Thyroid gland (tissue), 4 donors: ENCODE data around the gene PRM2. TPM values are rescaled to one million over a fixed set of nuclear protein-coding genes. Genes with fewer than 3 reads are reported as not detected.

Source experiments
- DNase-seq, 2 donors: peaks; one replicate each; pipeline ENCODE4 v3.0.0-alpha.2; 2019
- H3K27ac ChIP-seq, 3 donors: fragments of 200-600 bp; sonication (generic); 1 replicate in 2 of 3; 2 replicates in 1 of 3; pipeline ENCODE4 v1.5.1; 2016 to 2019; ENCODE audit warnings: mild to moderate bottlenecking in 1 of 3, moderate library complexity in 1 of 3
- H3K27me3 ChIP-seq: fragments of 200-600 bp; sonication (generic); one replicate; pipeline ENCODE4 v1.5.1; 2019
- H3K36me3 ChIP-seq, 2 donors: fragments of 200-600 bp; sonication (generic); one replicate each; pipeline ENCODE4 v1.5.1; 2016 to 2019
- H3K4me1 ChIP-seq, 2 donors: fragments of 200-600 bp; sonication (generic); one replicate each; pipeline ENCODE4 v1.5.1; 2017 to 2019
- H3K4me3 ChIP-seq, 3 donors: fragments of 200-600 bp; sonication (generic); replicated peaks in 1 of 3; 1 replicate in 2 of 3; 2 replicates in 1 of 3; pipeline ENCODE4 v1.5.1; 2016; ENCODE audit warnings: mild to moderate bottlenecking in 1 of 3
- H3K9me3 ChIP-seq: fragments of 200-600 bp; sonication (generic); one replicate; pipeline ENCODE4 v1.5.1; 2017
- CTCF ChIP-seq, 6 experiments: fragments of 200-600 bp in 3 of 6; fragments of 450-650 bp in 3 of 6; sonication (generic) in 3 of 6; IDR thresholded peaks; one replicate each; pipeline ENCODE4 v1.5.1; 2016 to 2019; ENCODE audit warnings: antibody characterized with exemption in 6 of 6, mild to moderate bottlenecking in 2 of 6, inconsistent platforms in 1 of 6, moderate library complexity in 1 of 6
- POLR2A ChIP-seq, 2 donors: fragments of 450-650 bp; IDR thresholded peaks; one replicate each; pipeline ENCODE4 v1.6.1; 2017; ENCODE audit warnings: antibody characterized with exemption in 2 of 2, mild to moderate bottlenecking in 2 of 2, moderate library complexity in 1 of 2
- WGBS, 2 donors: methylation state at CpG; one replicate each; pipeline ENCODE4 v1.1.5; 2017; 5-methylcytosine and 5-hydroxymethylcytosine counted together
- intact Hi-C: fragments of 100-400 bp; cut with DNase I; formaldehyde crosslinking; loops from one replicate; pipeline ENCODE4 v1.15.1; 2023
- total RNA-seq, 4 donors: library from RNA; depleted of rRNA; stranded (reverse); fragments of >200 nt; gene quantifications; one replicate each; pipeline ENCODE4 v1.2.3, GENCODE V29; 2016

Gene PRM2
- total RNA-seq, 4 donors from 2014 or later, result 8.2 to 64.4 TPM; not detected in 2

GRCh38 chr16:11268921-11269375 lies 7.3 kb downstream of the PRM2 start, which contains the start of gene TNP2:
TSS of gene TNP2 (minus strand) at chr16:11269325. CDS start at chr16:11269262, 63 bp downstream.
- H3K27me3 ChIP-seq, result no peaks in the 10 kb centered on the region
- no peak for DNase-seq
- H3K4me1 ChIP-seq, result no peaks in the 10 kb centered on the region
- no peak within 1 kb of the TSS for H3K27ac ChIP-seq
- WGBS, 2 donors, result 96% methylated on average over 9 to 11 of the region's 11 CpGs
- TF ChIP-seq POLR2A (IDR thresholded peaks at IDR 0.05), result no peak
- TF ChIP-seq CTCF (IDR thresholded peaks at IDR 0.05), result no peak
- intact Hi-C loops, result no loop called here
- H3K9me3 ChIP-seq, result no peaks in the 10 kb centered on the region
- H3K4me3 ChIP-seq, result no peak within 1 kb of the TSS
- H3K36me3 ChIP-seq, result no peaks in the 10 kb centered on the region

GRCh38 chr16:11265124-11265523 lies 11.2 kb downstream of the PRM2 start:
- Histone ChIP-seq H3K36me3 (no peaks in the 10 kb centered on the region), H3K27ac (no peak overlapping the region), H3K4me3 (no peak overlapping the region), H3K4me1 (no peaks in the 10 kb centered on the region), H3K9me3 (no peaks in the 10 kb centered on the region), H3K27me3 (no peaks in the 10 kb centered on the region)
- 90 to 91% methylated on average over 7 of the region's 7 CpGs for WGBS, 2 donors
- DNase-seq, result no peak
- TF ChIP-seq POLR2A (IDR thresholded peaks at IDR 0.05) (no peak), CTCF (IDR thresholded peaks at IDR 0.05) (no peak)
- intact Hi-C loops, result no loop called here

- no peaks in the 10 kb centered on the region for H3K36me3 ChIP-seq
- intact Hi-C loops, result no loop called here
- no peak for DNase-seq
- H3K9me3 ChIP-seq, result no peaks in the 10 kb centered on the region
- H3K27me3 ChIP-seq, result no peaks in the 10 kb centered on the region
- TF ChIP-seq CTCF (IDR thresholded peaks at IDR 0.05) (no peak), POLR2A (IDR thresholded peaks at IDR 0.05) (no peak)
- WGBS, 2 donors, result 80 to 84% methylated on average over 9 of the region's 9 CpGs
- no peak overlapping the region for H3K4me3 ChIP-seq
- H3K4me1 ChIP-seq, result peaks cover under 1 to 3% of the 10 kb centered on the region in 2 donors
- H3K27ac ChIP-seq, result no peak overlapping the region
Measured at GRCh38 chr16:11264155-11264832, 12.0 kb downstream of the PRM2 start.

- DNase-seq, result no peak
- TF ChIP-seq CTCF (IDR thresholded peaks at IDR 0.05) (no peak), POLR2A (IDR thresholded peaks at IDR 0.05) (no peak)
- Histone ChIP-seq H3K4me3 (no peak overlapping the region), H3K4me1 (peaks cover 6 to 9% of the 10 kb centered on the region in 2 donors), H3K27ac (no peak overlapping the region), H3K36me3 (no peaks in the 10 kb centered on the region), H3K9me3 (no peaks in the 10 kb centered on the region), H3K27me3 (no peaks in the 10 kb centered on the region)
- WGBS, 2 donors, result 71 to 72% methylated on average over 4 of the region's 4 CpGs
- intact Hi-C loops, result no loop called here
Measured at GRCh38 chr16:11263737-11264136, 12.5 kb downstream of the PRM2 start.

- H3K27me3 ChIP-seq, result no peaks in the 10 kb centered on the region
- WGBS, 2 donors, result 88% methylated on average over 8 of the region's 8 CpGs
Measured at GRCh38 chr16:11262915-11263314, 13.4 kb downstream of the PRM2 start.

More at GRCh38 chr16:11262915-11263314, 13.4 kb downstream of the PRM2 start:
- DNase-seq, result no peak
- TF ChIP-seq POLR2A (IDR thresholded peaks at IDR 0.05) (no peak), CTCF (IDR thresholded peaks at IDR 0.05) (no peak)
- intact Hi-C loops, result no loop called here
- Histone ChIP-seq H3K9me3 (no peaks in the 10 kb centered on the region), H3K36me3 (no peaks in the 10 kb centered on the region), H3K4me1 (peaks cover 8 to 12% of the 10 kb centered on the region in 2 donors), H3K4me3 (no peak overlapping the region), H3K27ac (no peak overlapping the region)
